ENCODE results near the gene CEP112.

Gene CEP112

GRCh38 chr17:65959630-65960029 lies 232.3 kb downstream of the CEP112 start:
- H3K4me3 ChIP-seq (ENCODE audit: low read depth, low read length): no peak overlapping the region
- TF ChIP-seq, protein P1, sequence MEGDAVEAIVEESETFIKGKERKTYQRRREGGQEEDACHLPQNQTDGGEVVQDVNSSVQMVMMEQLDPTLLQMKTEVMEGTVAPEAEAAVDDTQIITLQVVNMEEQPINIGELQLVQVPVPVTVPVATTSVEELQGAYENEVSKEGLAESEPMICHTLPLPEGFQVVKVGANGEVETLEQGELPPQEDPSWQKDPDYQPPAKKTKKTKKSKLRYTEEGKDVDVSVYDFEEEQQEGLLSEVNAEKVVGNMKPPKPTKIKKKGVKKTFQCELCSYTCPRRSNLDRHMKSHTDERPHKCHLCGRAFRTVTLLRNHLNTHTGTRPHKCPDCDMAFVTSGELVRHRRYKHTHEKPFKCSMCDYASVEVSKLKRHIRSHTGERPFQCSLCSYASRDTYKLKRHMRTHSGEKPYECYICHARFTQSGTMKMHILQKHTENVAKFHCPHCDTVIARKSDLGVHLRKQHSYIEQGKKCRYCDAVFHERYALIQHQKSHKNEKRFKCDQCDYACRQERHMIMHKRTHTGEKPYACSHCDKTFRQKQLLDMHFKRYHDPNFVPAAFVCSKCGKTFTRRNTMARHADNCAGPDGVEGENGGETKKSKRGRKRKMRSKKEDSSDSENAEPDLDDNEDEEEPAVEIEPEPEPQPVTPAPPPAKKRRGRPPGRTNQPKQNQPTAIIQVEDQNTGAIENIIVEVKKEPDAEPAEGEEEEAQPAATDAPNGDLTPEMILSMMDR (IDR thresholded peaks at IDR 0.05; ENCODE audit: low read depth, low read length): no peak
- no peak for TF ChIP-seq POLR2A (IDR thresholded peaks at IDR 0.05; ENCODE audit: extremely low read depth, insufficient read length)
- no peak for TF ChIP-seq MYC (IDR thresholded peaks at IDR 0.05; ENCODE audit: low read depth, low read length)
- no peak for TF ChIP-seq MAX (IDR thresholded peaks at IDR 0.05; ENCODE audit: low read depth, low read length)
- no peak for DNase-seq (ENCODE audit: low read depth)

GRCh38 chr17:65956814-65957213 lies 235.1 kb downstream of the CEP112 start:
- no peak overlapping the region for H3K4me3 ChIP-seq (ENCODE audit: low read depth, low read length)
- DNase-seq (ENCODE audit: low read depth): no peak
- TF ChIP-seq MYC (IDR thresholded peaks at IDR 0.05; ENCODE audit: low read depth, low read length) (no peak), POLR2A (IDR thresholded peaks at IDR 0.05; ENCODE audit: extremely low read depth, insufficient read length) (no peak), MAX (IDR thresholded peaks at IDR 0.05; ENCODE audit: low read depth, low read length) (no peak)
- TF ChIP-seq, protein P1 (IDR thresholded peaks at IDR 0.05; ENCODE audit: low read depth, low read length): no peak

DNA sequence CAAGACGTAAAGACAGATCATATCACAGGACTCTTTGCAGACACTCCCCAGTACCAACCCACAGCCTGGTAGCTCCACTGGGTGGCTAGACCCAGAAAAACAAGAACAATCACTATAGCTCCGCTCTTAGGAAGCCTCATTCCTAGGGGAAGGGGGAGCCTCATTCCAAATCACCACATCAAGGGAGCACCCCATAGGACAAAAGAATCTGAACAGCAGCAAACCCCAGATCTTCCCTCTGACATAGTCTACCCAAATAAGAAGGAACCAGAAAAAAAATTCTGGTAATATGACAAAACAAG lies 237.8 kb downstream of the CEP112 start:
- TF ChIP-seq MAX (IDR thresholded peaks at IDR 0.05; ENCODE audit: low read depth, low read length): no peak
- TF ChIP-seq MYC (IDR thresholded peaks at IDR 0.05; ENCODE audit: low read depth, low read length): no peak
- TF ChIP-seq POLR2A (IDR thresholded peaks at IDR 0.05; ENCODE audit: extremely low read depth, insufficient read length): no peak
- TF ChIP-seq, protein P1 (IDR thresholded peaks at IDR 0.05; ENCODE audit: low read depth, low read length): no peak
- H3K4me3 ChIP-seq (ENCODE audit: low read depth, low read length): no peak overlapping the region
- DNase-seq (ENCODE audit: low read depth): no peak

DNA sequence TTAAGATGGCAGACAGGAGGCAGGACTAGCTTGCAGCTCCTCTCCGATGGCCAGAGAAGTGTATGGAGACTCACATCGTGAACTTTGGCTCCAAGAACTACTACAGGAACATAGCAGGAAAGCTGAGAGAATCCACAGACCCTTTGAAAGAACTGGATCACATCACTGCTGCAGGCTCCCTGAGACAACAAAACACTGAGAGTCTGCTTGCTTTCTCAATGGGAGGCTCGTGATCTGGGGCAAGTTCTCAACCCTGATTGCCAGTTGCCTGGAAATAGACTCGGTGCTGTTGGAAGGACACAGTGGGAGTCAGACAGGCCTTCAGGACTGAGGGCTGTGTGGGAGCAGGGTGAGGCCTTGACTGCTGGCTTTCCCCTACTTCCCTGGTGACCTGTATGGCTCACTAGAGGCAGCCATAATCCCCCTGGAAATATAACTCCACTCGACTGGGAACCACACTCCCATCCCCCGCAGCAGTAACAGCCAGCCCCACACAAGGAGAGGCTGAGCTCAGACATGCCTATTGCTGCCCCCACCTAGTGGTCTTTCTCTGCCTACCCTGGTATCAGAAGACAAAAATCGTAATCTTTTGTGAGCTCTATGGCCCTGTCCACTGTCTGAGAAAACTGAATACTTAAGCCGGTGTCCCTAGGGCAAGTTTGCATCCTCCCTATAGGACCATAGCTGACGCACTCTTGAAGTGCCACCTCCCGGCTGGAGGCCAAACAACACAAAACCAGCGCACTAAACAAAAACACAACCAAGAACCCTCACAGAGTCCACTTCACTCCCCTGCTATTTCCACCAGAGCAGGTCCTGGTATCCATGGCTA lies 238.4 kb downstream of the CEP112 start:
- no peak for TF ChIP-seq MYC (IDR thresholded peaks at IDR 0.05; ENCODE audit: low read depth, low read length)
- TF ChIP-seq POLR2A (IDR thresholded peaks at IDR 0.05; ENCODE audit: extremely low read depth, insufficient read length): no peak
- TF ChIP-seq, protein P1 (IDR thresholded peaks at IDR 0.05; ENCODE audit: low read depth, low read length): no peak
- no peak for TF ChIP-seq MAX (IDR thresholded peaks at IDR 0.05; ENCODE audit: low read depth, low read length)
- no peak overlapping the region for H3K4me3 ChIP-seq (ENCODE audit: low read depth, low read length)
- no peak for DNase-seq (ENCODE audit: low read depth)

GRCh38 chr17:65952586-65952985 lies 239.3 kb downstream of the CEP112 start:
- no peak for TF ChIP-seq POLR2A (IDR thresholded peaks at IDR 0.05; ENCODE audit: extremely low read depth, insufficient read length)
- no peak for TF ChIP-seq MYC (IDR thresholded peaks at IDR 0.05; ENCODE audit: low read depth, low read length)
- TF ChIP-seq MAX (IDR thresholded peaks at IDR 0.05; ENCODE audit: low read depth, low read length): no peak
- TF ChIP-seq, protein P1 (IDR thresholded peaks at IDR 0.05; ENCODE audit: low read depth, low read length): no peak
- no peak overlapping the region for H3K4me3 ChIP-seq (ENCODE audit: low read depth, low read length)

More at GRCh38 chr17:65952586-65952985, 239.3 kb downstream of the CEP112 start:
- DNase-seq (ENCODE audit: low read depth): no peak

Measured in NB4 (cell line).